HCT116 (cell line): ENCODE measurements around the gene CDH4.

Experiments used
- CTCF ChIP-seq, 3 experiments: fragments of 200-600 bp in 1 of 3; sonication (generic) in 1 of 3; IDR thresholded peaks in 2 of 3; conservative IDR thresholded peaks in 1 of 3; 2 replicates each; pipeline ENCODE4 v1.5.1; 2012 to 2017; ENCODE audit warnings: low read depth in 2 of 3, low read length in 2 of 3, antibody characterized with exemption in 1 of 3, borderline replicate concordance in 1 of 3, control low read depth in 1 of 3, mild to moderate bottlenecking in 1 of 3, mixed read lengths in 1 of 3, mixed run types in 1 of 3, moderate library complexity in 1 of 3; ENCODE audit not compliant: insufficient read depth in 1 of 3
- EZH2 ChIP-seq: fragments of 200-600 bp; sonication (generic); IDR thresholded peaks from 2 replicates; pipeline ENCODE4 v1.6.1; 2017; ENCODE audit warnings: antibody characterized with exemption, mixed run types
- JUND ChIP-seq: IDR thresholded peaks from 2 replicates; pipeline ENCODE4 v1.6.1; 2012
- POLR2A ChIP-seq: IDR thresholded peaks from 2 replicates; pipeline ENCODE4 v1.7.0; 2011; ENCODE audit warnings: borderline replicate concordance; ENCODE audit not compliant: insufficient read depth, insufficient read length; ENCODE audit errors: extremely low read depth
- REST ChIP-seq: IDR thresholded peaks from 2 replicates; pipeline ENCODE4 v1.6.1; 2012; ENCODE audit warnings: low read depth
- SRF ChIP-seq: IDR thresholded peaks from 2 replicates; pipeline ENCODE4 v1.6.1; 2012; ENCODE audit warnings: low read depth
- ZNF274 ChIP-seq: fragments of 200-500 bp; sonication (Bioruptor generic); IDR thresholded peaks from 2 replicates; pipeline ENCODE4 v1.6.1; 2014; ENCODE audit warnings: mild to moderate bottlenecking, low read depth, low read length, inconsistent platforms

DNA sequence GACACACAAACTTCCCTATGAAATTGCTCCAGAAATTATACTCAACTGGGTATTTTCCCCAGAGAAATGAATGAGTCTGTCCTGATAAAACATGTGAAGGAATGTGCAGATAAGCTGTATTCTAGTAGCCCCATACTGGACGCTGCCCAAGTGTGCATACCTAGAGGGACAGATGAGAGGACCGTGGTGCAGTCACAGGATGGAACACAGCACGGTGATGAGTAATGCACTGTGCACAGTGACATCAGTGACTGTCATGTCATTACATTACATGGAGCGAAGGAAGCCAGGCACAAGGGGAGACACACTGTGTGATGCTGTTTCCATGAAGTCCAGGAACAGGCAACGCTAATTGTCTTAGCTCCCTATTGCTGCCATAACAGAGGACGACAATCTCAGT, 155.5 kb downstream of the CDH4 start:
- TF ChIP-seq JUND (no peak), EZH2 (no peak), POLR2A (no peak), CTCF (IDR thresholded peaks at IDR 0.05 in 2 of 3, conservative IDR thresholded peaks at IDR 0.05 in 1 of 3; ENCODE audit: borderline replicate concordance in 1 of 3, insufficient read depth in 1 of 3, low read depth in 2 of 3, low read length in 2 of 3) (no peak), REST (no peak), ZNF274 (no peak), SRF (no peak)
